ENCODE measurements around the gene LMAN2.

LMAN2 gene

GRCh38 chr5:177303925-177304391, 47.5 kb downstream of the LMAN2 start:
- Histone ChIP-seq H3K9me2 (ENCODE audit: low read depth, low read length) (no peaks in the 10 kb centered on the region), H3K27me3 (ENCODE audit: insufficient read depth, low read length) (no peaks in the 10 kb centered on the region), H3K79me2 (ENCODE audit: insufficient read depth, low read length) (peaks cover 13% of the 10 kb centered on the region), H2AFZ (ENCODE audit: low read length) (no peak overlapping the region), H3F3A (ENCODE audit: insufficient read depth, low read length) (no peaks in the 10 kb centered on the region; the same call in 1 of the 2 replicates), H3K27ac (ENCODE audit: low read depth, low read length, poor library complexity, severe bottlenecking) (peak overlapping the region; percentile 68), H3K4me1 (ENCODE audit: insufficient read depth, low read length, severe bottlenecking) (peaks cover 55% of the 10 kb centered on the region), H3K9ac (ENCODE audit: low read length) (peak overlapping the region; percentile 95), H3K36me3 (ENCODE audit: insufficient read depth, low read length) (peaks cover 53% of the 10 kb centered on the region), H4K20me1 (ENCODE audit: insufficient read depth, low read length) (no peaks in the 10 kb centered on the region), H3K9me3 (ENCODE audit: low read length) (no peaks in the 10 kb centered on the region), H3K4me3 (ENCODE audit: low read depth, low read length, poor library complexity, severe bottlenecking) (peak overlapping the region; percentile 99), H3K4me2 (ENCODE audit: low read length) (peak overlapping the region; percentile 80)
- TF ChIP-seq CTCF (IDR thresholded peaks at IDR 0.05; ENCODE audit: low read length) (no peak), EZH2 (IDR thresholded peaks at IDR 0.05; ENCODE audit: borderline replicate concordance, low read length) (no peak)

- Histone ChIP-seq H3K27me3 (ENCODE audit: insufficient read depth, low read length) (no peaks in the 10 kb centered on the region), H3K9ac (ENCODE audit: low read length) (peak within 1 kb of the TSS; percentile 95), H3K4me3 (ENCODE audit: low read depth, low read length, poor library complexity, severe bottlenecking) (peak within 1 kb of the TSS; percentile 99), H2AFZ (ENCODE audit: low read length) (no peak within 1 kb of the TSS), H3K9me3 (ENCODE audit: low read length) (no peaks in the 10 kb centered on the region), H3K9me2 (ENCODE audit: low read depth, low read length) (no peaks in the 10 kb centered on the region), H3F3A (ENCODE audit: insufficient read depth, low read length) (no peaks in the 10 kb centered on the region; the same call in 1 of the 2 replicates), H3K27ac (ENCODE audit: low read depth, low read length, poor library complexity, severe bottlenecking) (peak within 1 kb of the TSS; percentile 69), H4K20me1 (ENCODE audit: insufficient read depth, low read length) (no peaks in the 10 kb centered on the region), H3K4me1 (ENCODE audit: insufficient read depth, low read length, severe bottlenecking) (peaks cover 49% of the 10 kb centered on the region), H3K36me3 (ENCODE audit: insufficient read depth, low read length) (peaks cover 53% of the 10 kb centered on the region), H3K4me2 (ENCODE audit: low read length) (peak within 1 kb of the TSS; percentile 80), H3K79me2 (ENCODE audit: insufficient read depth, low read length) (peaks cover 13% of the 10 kb centered on the region)
- TF ChIP-seq CTCF (IDR thresholded peaks at IDR 0.05; ENCODE audit: low read length) (peak; percentile 42; the same call in 1 of the 2 replicates), EZH2 (IDR thresholded peaks at IDR 0.05; ENCODE audit: borderline replicate concordance, low read length) (no peak)
Measured at GRCh38 chr5:177303121-177303924, 48.1 kb downstream of the LMAN2 start, which contains the start of the genes PRELID1 and RAB24. Gene PRELID1 (plus strand): TSS chr5:177303799. CDS start chr5:177303986, 187 bp downstream. Gene RAB24 (minus strand): TSS chr5:177303719. CDS start chr5:177303288, 431 bp downstream.

- peak overlapping the region; percentile 69 for H3K27ac ChIP-seq (ENCODE audit: low read depth, low read length, poor library complexity, severe bottlenecking)
- H4K20me1 ChIP-seq (ENCODE audit: insufficient read depth, low read length), result no peaks in the 10 kb centered on the region
- H2AFZ ChIP-seq (ENCODE audit: low read length), result no peak overlapping the region
- peak overlapping the region; percentile 95 for H3K9ac ChIP-seq (ENCODE audit: low read length)
- no peaks in the 10 kb centered on the region for H3K9me3 ChIP-seq (ENCODE audit: low read length)
- H3K4me3 ChIP-seq (ENCODE audit: low read depth, low read length, poor library complexity, severe bottlenecking), result peak overlapping the region; percentile 99
- H3F3A ChIP-seq (ENCODE audit: insufficient read depth, low read length), result no peaks in the 10 kb centered on the region; the same call in 1 of the 2 replicates
- peak overlapping the region; percentile 80 for H3K4me2 ChIP-seq (ENCODE audit: low read length)
- peaks cover 13% of the 10 kb centered on the region for H3K79me2 ChIP-seq (ENCODE audit: insufficient read depth, low read length)
- TF ChIP-seq CTCF (IDR thresholded peaks at IDR 0.05; ENCODE audit: low read length) (peak; percentile 61), EZH2 (IDR thresholded peaks at IDR 0.05; ENCODE audit: borderline replicate concordance, low read length) (no peak)
- no peaks in the 10 kb centered on the region for H3K27me3 ChIP-seq (ENCODE audit: insufficient read depth, low read length)
- peaks cover 54% of the 10 kb centered on the region for H3K36me3 ChIP-seq (ENCODE audit: insufficient read depth, low read length)
- H3K4me1 ChIP-seq (ENCODE audit: insufficient read depth, low read length, severe bottlenecking), result peaks cover 44% of the 10 kb centered on the region
- H3K9me2 ChIP-seq (ENCODE audit: low read depth, low read length), result no peaks in the 10 kb centered on the region
Measured at GRCh38 chr5:177302354-177303110, 48.9 kb downstream of the LMAN2 start.
